WTC11 (cell line): ENCODE measurements around the gene RPL15. TPM values are rescaled to one million over a fixed set of nuclear protein-coding genes. Genes with fewer than 3 reads are reported as not detected.

Experiments
- ATAC-seq: fragments of 200-7000 bp; cut with Tn5 transposase; 2 replicates; pipeline ENCODE4 v1.10.0; 2021; ENCODE audit warnings: mild to moderate bottlenecking, moderate library complexity
- CTCF ChIA-PET: fragments of 300-600 bp; sonication (Branson Sonifier 250); formaldehyde crosslinking; loops from one replicate; lab custom pipeline; 2021; ENCODE audit warnings: antibody characterized with exemption; lab: Charles Lee
- POLR2A ChIA-PET: fragments of 350-600 bp; sonication (Branson Sonifier 250); formaldehyde crosslinking; loops from one replicate; lab custom pipeline; 2021; ENCODE audit warnings: antibody characterized with exemption; lab: Charles Lee
- DNase-seq: peaks from one replicate; pipeline ENCODE4 v3.0.0; 2021; ENCODE audit warnings: low spot score
- H3K27ac Mint-ChIP-seq: 2 replicates; pipeline ENCODE4 v1.8.0; 2021; ENCODE audit warnings: mixed read lengths
- H3K27me3 Mint-ChIP-seq: 2 replicates; pipeline ENCODE4 v1.8.0; 2021; ENCODE audit warnings: low read depth, mild to moderate bottlenecking, moderate library complexity, mixed read lengths
- H3K36me3 Mint-ChIP-seq: 2 replicates; pipeline ENCODE4 v1.8.0; 2021; ENCODE audit warnings: mixed read lengths
- H3K4me1 Mint-ChIP-seq: 2 replicates; pipeline ENCODE4 v1.8.0; 2022; ENCODE audit warnings: mixed read lengths
- H3K4me3 Mint-ChIP-seq: 2 replicates; pipeline ENCODE4 v1.8.0; 2021; ENCODE audit warnings: mild to moderate bottlenecking, moderate library complexity, mixed read lengths
- H3K9me3 Mint-ChIP-seq: 2 replicates; pipeline ENCODE4 v1.8.0; 2021; ENCODE audit warnings: mixed read lengths
- AFF4 ChIP-seq: sonication (generic); formaldehyde crosslinking; IDR thresholded peaks from 2 replicates; pipeline ENCODE4 v1.8.1; 2023; ENCODE audit warnings: mild to moderate bottlenecking, missing genetic modification reagents, borderline replicate concordance
- FOXK1 ChIP-seq: sonication (generic); formaldehyde crosslinking; IDR thresholded peaks from 2 replicates; pipeline ENCODE4 v1.8.0; 2022; ENCODE audit warnings: mild to moderate bottlenecking, moderate library complexity, missing genetic modification reagents
- GRHL2 ChIP-seq: fragments of 250-450 bp; sonication (Bioruptor Pico); IDR thresholded peaks from 2 replicates; pipeline ENCODE4 v1.8.0; 2022; ENCODE audit warnings: mild to moderate bottlenecking, moderate library complexity; ENCODE audit not compliant: insufficient replicate concordance, severe bottlenecking
- GTF2I ChIP-seq: fragments of 250-450 bp; sonication (Bioruptor Pico); conservative IDR thresholded peaks from 2 replicates; pipeline ENCODE4 v1.4.0; 2021; ENCODE audit warnings: mild to moderate bottlenecking
- JUN ChIP-seq: sonication (generic); formaldehyde crosslinking; IDR thresholded peaks from 2 replicates; pipeline ENCODE4 v1.8.0; 2023; ENCODE audit warnings: mild to moderate bottlenecking, missing genetic modification reagents
- MYBL2 ChIP-seq: sonication (generic); formaldehyde crosslinking; IDR thresholded peaks from 2 replicates; pipeline ENCODE4 v1.8.1; 2023; ENCODE audit warnings: mild to moderate bottlenecking, moderate library complexity, missing genetic modification reagents
- NFE2L1 ChIP-seq: sonication (generic); formaldehyde crosslinking; IDR thresholded peaks from 2 replicates; pipeline ENCODE4 v1.8.1; 2023; ENCODE audit warnings: missing genetic modification reagents
- NFYB ChIP-seq: sonication (generic); formaldehyde crosslinking; conservative IDR thresholded peaks from 2 replicates; pipeline ENCODE4 v1.8.0; 2022; ENCODE audit warnings: low read depth, missing genetic modification reagents
- NR2C2 ChIP-seq: sonication (generic); formaldehyde crosslinking; IDR thresholded peaks from 2 replicates; pipeline ENCODE4 v1.8.0; 2022; ENCODE audit warnings: mild to moderate bottlenecking, missing genetic modification reagents
- SOX15 ChIP-seq: fragments of 250-450 bp; sonication (Bioruptor Pico); IDR thresholded peaks from 2 replicates; pipeline ENCODE4 v1.9.0; 2021; ENCODE audit warnings: mild to moderate bottlenecking
- TEAD4 ChIP-seq: sonication (generic); formaldehyde crosslinking; IDR thresholded peaks from 2 replicates; pipeline ENCODE4 v1.8.0; 2022; ENCODE audit warnings: mild to moderate bottlenecking, missing genetic modification reagents
- TP53 ChIP-seq: sonication (generic); formaldehyde crosslinking; IDR thresholded peaks from 2 replicates; pipeline ENCODE4 v1.8.1; 2023; ENCODE audit warnings: mild to moderate bottlenecking, missing genetic modification reagents
- ZMAT4 ChIP-seq: fragments of 250-450 bp; sonication (Bioruptor Pico); IDR thresholded peaks from 2 replicates; pipeline ENCODE4 v1.9.0; 2021; ENCODE audit warnings: mild to moderate bottlenecking
- ZNF138 ChIP-seq: sonication (generic); formaldehyde crosslinking; conservative IDR thresholded peaks from 2 replicates; pipeline ENCODE4 v1.8.1; 2022; ENCODE audit warnings: mild to moderate bottlenecking, moderate library complexity, missing genetic modification reagents
- ZNF219 ChIP-seq: sonication (generic); formaldehyde crosslinking; IDR thresholded peaks from 2 replicates; pipeline ENCODE4 v1.8.0; 2023; ENCODE audit warnings: missing genetic modification reagents, mild to moderate bottlenecking, borderline replicate concordance
- ZNF232 ChIP-seq: sonication (generic); formaldehyde crosslinking; IDR thresholded peaks from 2 replicates; pipeline ENCODE4 v1.8.0; 2022; ENCODE audit warnings: mild to moderate bottlenecking, missing genetic modification reagents
- ZNF317 ChIP-seq: sonication (generic); formaldehyde crosslinking; IDR thresholded peaks from 2 replicates; pipeline ENCODE4 v1.8.1; 2023; ENCODE audit warnings: low read depth, mild to moderate bottlenecking, moderate library complexity, missing genetic modification reagents, borderline replicate concordance
- ZNF396 ChIP-seq: fragments of 250-450 bp; sonication (Bioruptor Pico); IDR thresholded peaks from 2 replicates; pipeline ENCODE4 v1.8.0; 2021; ENCODE audit warnings: mild to moderate bottlenecking, moderate library complexity, borderline replicate concordance
- ZNF423 ChIP-seq: fragments of 250-450 bp; sonication (Bioruptor Pico); IDR thresholded peaks from 2 replicates; pipeline ENCODE4 v2.1.2; 2022; ENCODE audit warnings: mild to moderate bottlenecking, moderate library complexity
- total RNA-seq: library from RNA; stranded (reverse); gene quantifications from 3 replicates; pipeline ENCODE4 v1.2.3, GENCODE V29; 2021
- TF ChIP-seq, protein P1 (sequence below): sonication (generic); formaldehyde crosslinking; IDR thresholded peaks from 2 replicates; pipeline ENCODE4 v1.8.0; 2022; ENCODE audit warnings: mild to moderate bottlenecking, missing genetic modification reagents
- TF ChIP-seq, protein P2 (sequence below): fragments of 250-450 bp; sonication (Bioruptor Pico); IDR thresholded peaks from 2 replicates; pipeline ENCODE4 v1.9.0; 2021; ENCODE audit warnings: mild to moderate bottlenecking
- TF ChIP-seq, protein P3 (sequence below): sonication (generic); formaldehyde crosslinking; IDR thresholded peaks from 2 replicates; pipeline ENCODE4 v1.8.1; 2023; ENCODE audit warnings: mild to moderate bottlenecking, missing genetic modification reagents
- TF ChIP-seq, protein P4 (sequence below): sonication (generic); formaldehyde crosslinking; IDR thresholded peaks from 2 replicates; pipeline ENCODE4 v1.8.1; 2022; ENCODE audit warnings: low read depth, mild to moderate bottlenecking, moderate library complexity, missing genetic modification reagents, borderline replicate concordance

The RPL15 gene
- total RNA-seq, 1 experiment from 2014 or later = 2,428 TPM

DNA sequence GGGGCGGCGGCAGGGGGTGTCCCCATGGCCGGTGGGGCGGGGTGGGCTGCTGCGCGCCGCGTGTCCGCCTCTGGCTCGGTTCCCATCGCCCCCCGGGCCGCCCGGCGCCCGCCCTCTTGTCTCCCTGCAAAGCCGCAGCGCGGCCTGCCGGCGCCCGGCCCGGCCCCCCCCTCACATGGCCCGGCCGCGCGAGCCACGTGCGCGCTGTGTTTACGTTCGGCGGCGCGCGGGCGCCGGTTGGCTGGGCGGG lies 28.7 kb downstream of the RPL15 start:
- Mint-ChIP-seq H3K27ac (no peak overlapping the region), H3K27me3 (peaks cover 16% of the 10 kb centered on the region)
- POLR2A ChIA-PET = interaction anchor here (0.5 to 6.3 kb wide), 2 partner anchors 29 to 45 kb away, joined by 4 to 31 read pairs; partner anchors contain the start of genes NKIRAS1 and RPL15
- no peak for DNase-seq
- TF ChIP-seq FOXK1 (CRISPR knock-in tag) = peak; percentile 100
- TF ChIP-seq, protein P1, sequence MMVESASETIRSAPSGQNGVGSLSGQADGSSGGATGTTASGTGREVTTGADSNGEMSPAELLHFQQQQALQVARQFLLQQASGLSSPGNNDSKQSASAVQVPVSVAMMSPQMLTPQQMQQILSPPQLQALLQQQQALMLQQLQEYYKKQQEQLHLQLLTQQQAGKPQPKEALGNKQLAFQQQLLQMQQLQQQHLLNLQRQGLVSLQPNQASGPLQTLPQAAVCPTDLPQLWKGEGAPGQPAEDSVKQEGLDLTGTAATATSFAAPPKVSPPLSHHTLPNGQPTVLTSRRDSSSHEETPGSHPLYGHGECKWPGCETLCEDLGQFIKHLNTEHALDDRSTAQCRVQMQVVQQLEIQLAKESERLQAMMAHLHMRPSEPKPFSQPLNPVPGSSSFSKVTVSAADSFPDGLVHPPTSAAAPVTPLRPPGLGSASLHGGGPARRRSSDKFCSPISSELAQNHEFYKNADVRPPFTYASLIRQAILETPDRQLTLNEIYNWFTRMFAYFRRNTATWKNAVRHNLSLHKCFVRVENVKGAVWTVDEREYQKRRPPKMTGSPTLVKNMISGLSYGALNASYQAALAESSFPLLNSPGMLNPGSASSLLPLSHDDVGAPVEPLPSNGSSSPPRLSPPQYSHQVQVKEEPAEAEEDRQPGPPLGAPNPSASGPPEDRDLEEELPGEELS = no peak; the same call in 1 of the 2 replicates
- TF ChIP-seq NFYB (CRISPR knock-in tag) = peak; percentile 80
- TF ChIP-seq, all 79 proteins: peak for 2
- no peak for ATAC-seq
- Mint-ChIP-seq H3K36me3 (0 out of 2 replicates have a peak, but pooled peaks cover 5% of the 10 kb centered on the region), H3K4me1 (peaks cover 38% of the 10 kb centered on the region), H3K9me3 (no peaks in the 10 kb centered on the region), H3K4me3 (no peak overlapping the region)
- CTCF ChIA-PET = no interaction called here

DNA sequence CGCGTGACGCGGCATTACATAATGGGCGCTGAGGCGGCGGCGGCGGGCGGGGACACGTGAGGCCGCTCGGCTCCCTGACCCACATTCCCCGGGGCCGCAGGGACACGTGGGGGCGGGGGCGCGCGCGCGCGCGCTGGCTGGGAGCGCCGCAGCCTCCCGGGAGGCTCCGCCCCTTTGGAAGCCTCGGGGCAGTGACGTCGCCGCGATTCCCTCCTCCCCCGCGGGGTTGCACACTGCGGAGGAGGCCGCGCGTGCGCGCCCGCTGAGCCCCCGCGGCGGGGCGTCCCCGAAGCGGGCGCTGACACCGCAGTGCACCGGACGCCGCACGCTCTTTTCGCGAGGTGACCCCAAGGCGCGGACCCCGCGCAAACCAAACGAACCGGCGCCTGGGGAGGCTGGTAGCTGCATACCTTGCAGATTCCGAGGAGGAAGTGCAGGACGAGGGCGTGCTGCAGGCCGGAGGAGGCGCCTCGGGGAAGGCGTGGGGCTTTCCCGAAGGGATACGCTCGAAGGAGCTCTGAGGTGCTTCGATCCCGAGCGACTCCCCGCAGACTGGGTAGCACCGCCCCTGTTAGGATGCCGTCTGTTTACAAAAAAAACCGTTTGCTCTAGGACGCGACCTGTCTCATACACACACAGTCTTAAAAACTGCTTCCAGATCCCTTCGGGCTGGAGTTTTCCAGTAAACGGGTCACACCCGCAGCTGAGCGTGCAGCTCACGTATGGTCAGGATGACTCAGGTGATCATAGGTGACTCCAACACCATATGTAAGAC lies 29.2 kb downstream of the RPL15 start:
- H3K36me3 Mint-ChIP-seq = 0 out of 2 replicates have a peak, but pooled peaks cover 5% of the 10 kb centered on the region
- peak overlapping the region; percentile 99 for H3K27ac Mint-ChIP-seq
- CTCF ChIA-PET = interaction anchor here (0.7 to 0.9 kb wide), 2 partner anchors 30 to 57 kb away, joined by 3 read pairs; partner anchors contain the start of genes NKIRAS1 and RPL15
- TF ChIP-seq TEAD4 (CRISPR knock-in tag) (0 out of 2 replicates have a peak, but pooled peaks have one; percentile 24), ZNF232 (CRISPR knock-in tag) (no peak), MYBL2 (CRISPR knock-in tag) (no peak), NFE2L1 (CRISPR knock-in tag) (no peak), FOXK1 (CRISPR knock-in tag) (no peak), TP53 (CRISPR knock-in tag) (peak; percentile 55; the same call in 1 of the 2 replicates), NR2C2 (no peak), ZNF317 (no peak), ZNF396 (no peak), SOX15 (CRISPR knock-in tag) (no peak), GRHL2 (CRISPR knock-in tag) (no peak), GTF2I (no peak), ZNF219 (no peak), ZMAT4 (CRISPR knock-in tag) (no peak), ZNF138 (no peak), AFF4 (CRISPR knock-in tag) (no peak), JUN (CRISPR knock-in tag) (peak; percentile 45; the same call in 1 of the 2 replicates), ZNF423 (CRISPR knock-in tag) (peak; percentile 94)
- TF ChIP-seq, protein P2, sequence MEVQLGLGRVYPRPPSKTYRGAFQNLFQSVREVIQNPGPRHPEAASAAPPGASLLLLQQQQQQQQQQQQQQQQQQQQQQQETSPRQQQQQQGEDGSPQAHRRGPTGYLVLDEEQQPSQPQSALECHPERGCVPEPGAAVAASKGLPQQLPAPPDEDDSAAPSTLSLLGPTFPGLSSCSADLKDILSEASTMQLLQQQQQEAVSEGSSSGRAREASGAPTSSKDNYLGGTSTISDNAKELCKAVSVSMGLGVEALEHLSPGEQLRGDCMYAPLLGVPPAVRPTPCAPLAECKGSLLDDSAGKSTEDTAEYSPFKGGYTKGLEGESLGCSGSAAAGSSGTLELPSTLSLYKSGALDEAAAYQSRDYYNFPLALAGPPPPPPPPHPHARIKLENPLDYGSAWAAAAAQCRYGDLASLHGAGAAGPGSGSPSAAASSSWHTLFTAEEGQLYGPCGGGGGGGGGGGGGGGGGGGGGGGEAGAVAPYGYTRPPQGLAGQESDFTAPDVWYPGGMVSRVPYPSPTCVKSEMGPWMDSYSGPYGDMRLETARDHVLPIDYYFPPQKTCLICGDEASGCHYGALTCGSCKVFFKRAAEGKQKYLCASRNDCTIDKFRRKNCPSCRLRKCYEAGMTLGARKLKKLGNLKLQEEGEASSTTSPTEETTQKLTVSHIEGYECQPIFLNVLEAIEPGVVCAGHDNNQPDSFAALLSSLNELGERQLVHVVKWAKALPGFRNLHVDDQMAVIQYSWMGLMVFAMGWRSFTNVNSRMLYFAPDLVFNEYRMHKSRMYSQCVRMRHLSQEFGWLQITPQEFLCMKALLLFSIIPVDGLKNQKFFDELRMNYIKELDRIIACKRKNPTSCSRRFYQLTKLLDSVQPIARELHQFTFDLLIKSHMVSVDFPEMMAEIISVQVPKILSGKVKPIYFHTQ (CRISPR knock-in tag) = no peak
- TF ChIP-seq, protein P3, sequence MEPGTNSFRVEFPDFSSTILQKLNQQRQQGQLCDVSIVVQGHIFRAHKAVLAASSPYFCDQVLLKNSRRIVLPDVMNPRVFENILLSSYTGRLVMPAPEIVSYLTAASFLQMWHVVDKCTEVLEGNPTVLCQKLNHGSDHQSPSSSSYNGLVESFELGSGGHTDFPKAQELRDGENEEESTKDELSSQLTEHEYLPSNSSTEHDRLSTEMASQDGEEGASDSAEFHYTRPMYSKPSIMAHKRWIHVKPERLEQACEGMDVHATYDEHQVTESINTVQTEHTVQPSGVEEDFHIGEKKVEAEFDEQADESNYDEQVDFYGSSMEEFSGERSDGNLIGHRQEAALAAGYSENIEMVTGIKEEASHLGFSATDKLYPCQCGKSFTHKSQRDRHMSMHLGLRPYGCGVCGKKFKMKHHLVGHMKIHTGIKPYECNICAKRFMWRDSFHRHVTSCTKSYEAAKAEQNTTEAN (CRISPR knock-in tag) = 0 out of 2 replicates have a peak, but pooled peaks have one; percentile 35
- TF ChIP-seq, protein P4, sequence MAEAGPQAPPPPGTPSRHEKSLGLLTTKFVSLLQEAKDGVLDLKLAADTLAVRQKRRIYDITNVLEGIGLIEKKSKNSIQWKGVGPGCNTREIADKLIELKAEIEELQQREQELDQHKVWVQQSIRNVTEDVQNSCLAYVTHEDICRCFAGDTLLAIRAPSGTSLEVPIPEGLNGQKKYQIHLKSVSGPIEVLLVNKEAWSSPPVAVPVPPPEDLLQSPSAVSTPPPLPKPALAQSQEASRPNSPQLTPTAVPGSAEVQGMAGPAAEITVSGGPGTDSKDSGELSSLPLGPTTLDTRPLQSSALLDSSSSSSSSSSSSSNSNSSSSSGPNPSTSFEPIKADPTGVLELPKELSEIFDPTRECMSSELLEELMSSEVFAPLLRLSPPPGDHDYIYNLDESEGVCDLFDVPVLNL (CRISPR knock-in tag) = no peak

More for the DNA sequence above, 29.2 kb downstream of the RPL15 start:
- no peaks in the 10 kb centered on the region for H3K9me3 Mint-ChIP-seq
- DNase-seq (peak; percentile 97), ATAC-seq (peak; percentile 68)
- H3K4me3 Mint-ChIP-seq = peak overlapping the region; percentile 87
- H3K4me1 Mint-ChIP-seq = peaks cover 40% of the 10 kb centered on the region
- H3K27me3 Mint-ChIP-seq = peaks cover 16% of the 10 kb centered on the region
- POLR2A ChIA-PET = interaction anchor here (0.5 to 6.3 kb wide), 3 partner anchors 29 to 45 kb away, joined by 3 to 31 read pairs (median 4); partner anchors contain the start of genes NKIRAS1 and RPL15
